WERI-Rb-1 (cell line): Measurements from ENCODE around the gene COL16A1.

Experiments
- DNase-seq: peaks from one replicate; pipeline ENCODE4 v3.0.0-alpha.2; 2020
- H3K27ac ChIP-seq: fragments of 250-450 bp; sonication (Bioruptor Pico); 2 replicates; pipeline ENCODE4 v1.5.1; 2020; ENCODE audit warnings: mild to moderate bottlenecking, moderate library complexity
- H3K27me3 ChIP-seq: fragments of 250-450 bp; sonication (Bioruptor Pico); 2 replicates; pipeline ENCODE4 v1.5.1; 2021; ENCODE audit warnings: mild to moderate bottlenecking, low read depth, moderate library complexity; ENCODE audit not compliant: insufficient read depth, severe bottlenecking
- H3K36me3 ChIP-seq: fragments of 250-450 bp; sonication (Bioruptor Pico); 2 replicates; pipeline ENCODE4 v1.5.1; 2020; ENCODE audit warnings: mild to moderate bottlenecking, moderate library complexity
- H3K4me3 ChIP-seq: 2 replicates; pipeline ENCODE4 v1.5.1; 2011; ENCODE audit warnings: low read depth, mild to moderate bottlenecking, control low read depth, low read length
- H3K9me3 ChIP-seq: fragments of 250-450 bp; sonication (Bioruptor Pico); 2 replicates; pipeline ENCODE4 v1.5.1; 2021; ENCODE audit warnings: mild to moderate bottlenecking, moderate library complexity; ENCODE audit not compliant: severe bottlenecking
- CTCF ChIP-seq: IDR thresholded peaks from 2 replicates; pipeline ENCODE4 v1.5.1; 2011; ENCODE audit warnings: low read depth, mild to moderate bottlenecking, control low read depth, inconsistent platforms, low read length

Gene COL16A1

GRCh38 chr1:31745096-31745945 is 41.5 kb upstream of the COL16A1 start:
- H3K27ac ChIP-seq: peak overlapping the region; percentile 27
- H3K9me3 ChIP-seq: no peaks in the 10 kb centered on the region
- H3K36me3 ChIP-seq: no peaks in the 10 kb centered on the region
- H3K4me3 ChIP-seq: no peak overlapping the region
- DNase-seq: peak; percentile 85
- peak; percentile 91 for TF ChIP-seq CTCF
- no peaks in the 10 kb centered on the region for H3K27me3 ChIP-seq

- TF ChIP-seq CTCF: no peak
- H3K27me3 ChIP-seq: no peaks in the 10 kb centered on the region
- no peak overlapping the region for H3K27ac ChIP-seq
- no peak overlapping the region for H3K4me3 ChIP-seq
- DNase-seq: no peak
- peaks cover 3% of the 10 kb centered on the region for H3K36me3 ChIP-seq
- no peaks in the 10 kb centered on the region for H3K9me3 ChIP-seq
Measured at GRCh38 chr1:31744165-31744888, 40.5 kb upstream of the COL16A1 start.

- peak; percentile 20 for DNase-seq
- Histone ChIP-seq H3K27ac (no peak overlapping the region), H3K4me3 (no peak overlapping the region), H3K27me3 (no peaks in the 10 kb centered on the region), H3K9me3 (no peaks in the 10 kb centered on the region), H3K36me3 (peaks cover 8% of the 10 kb centered on the region)
- TF ChIP-seq CTCF: no peak
Measured at GRCh38 chr1:31742462-31743212, 38.8 kb upstream of the COL16A1 start.

GRCh38 chr1:31739346-31739745 is 35.5 kb upstream of the COL16A1 start:
- no peak for DNase-seq
- no peak for TF ChIP-seq CTCF
- no peak overlapping the region for H3K27ac ChIP-seq

GRCh38 chr1:31736675-31737074 is 32.9 kb upstream of the COL16A1 start:
- DNase-seq: no peak
- no peak overlapping the region for H3K27ac ChIP-seq
- H3K36me3 ChIP-seq: peaks cover 14% of the 10 kb centered on the region
- TF ChIP-seq CTCF: no peak
- H3K27me3 ChIP-seq: no peaks in the 10 kb centered on the region
- H3K4me3 ChIP-seq: no peak overlapping the region
- no peaks in the 10 kb centered on the region for H3K9me3 ChIP-seq

More at GRCh38 chr1:31739346-31739745, 35.5 kb upstream of the COL16A1 start:
- Histone ChIP-seq H3K9me3 (no peaks in the 10 kb centered on the region), H3K4me3 (no peak overlapping the region), H3K36me3 (peaks cover 8% of the 10 kb centered on the region), H3K27me3 (no peaks in the 10 kb centered on the region)
